Tibial nerve (tissue), 4 donors: ENCODE measurements around the gene SECISBP2. TPM values are rescaled to one million over a fixed set of nuclear protein-coding genes. Genes with fewer than 3 reads are reported as not detected.

Source experiments
- DNase-seq, 2 donors: peaks; one replicate each; pipeline ENCODE4 v3.0.0-alpha.2; 2019; ENCODE audit warnings: low spot score in 2 of 2
- H3K27ac ChIP-seq, 4 donors: fragments of 200-600 bp; sonication (generic) in 3 of 4; one replicate each; pipeline ENCODE4 v1.5.1; 2017 to 2019; ENCODE audit warnings: mild to moderate bottlenecking in 1 of 4
- H3K27me3 ChIP-seq, 2 donors: fragments of 200-600 bp; sonication (generic) in 1 of 2; one replicate each; pipeline versions ENCODE4 v1.5.1 to v1.6.0; 2017 to 2019
- H3K36me3 ChIP-seq, 3 donors: fragments of 200-600 bp; sonication (generic); one replicate each; pipeline ENCODE4 v1.5.1; 2018 to 2019
- H3K4me1 ChIP-seq, 4 donors: fragments of 200-600 bp; sonication (generic) in 3 of 4; one replicate each; pipeline ENCODE4 v1.5.1; 2017 to 2019
- H3K4me3 ChIP-seq, 4 donors: fragments of 200-600 bp; sonication (generic) in 3 of 4; one replicate each; pipeline ENCODE4 v1.5.1; 2017 to 2019; ENCODE audit warnings: mild to moderate bottlenecking in 1 of 4, moderate library complexity in 1 of 4
- H3K9me3 ChIP-seq, 4 donors: fragments of 200-600 bp; sonication (generic) in 3 of 4; one replicate each; pipeline ENCODE4 v1.5.1; 2017 to 2019
- CTCF ChIP-seq, 5 experiments: fragments of 200-600 bp in 3 of 5; fragments of 450-650 bp in 2 of 5; sonication (generic) in 3 of 5; IDR thresholded peaks; one replicate each; pipeline ENCODE4 v1.5.1; 2016 to 2019; ENCODE audit warnings: antibody characterized with exemption in 5 of 5, mild to moderate bottlenecking in 3 of 5, moderate library complexity in 2 of 5
- EP300 ChIP-seq, 2 donors: sonication (generic); formaldehyde crosslinking; IDR thresholded peaks; one replicate each; pipeline ENCODE4 v1.6.1; 2017; ENCODE audit warnings: antibody characterized with exemption in 2 of 2, mild to moderate bottlenecking in 1 of 2
- POLR2A ChIP-seq, 2 donors: fragments of 450-650 bp; IDR thresholded peaks; one replicate each; pipeline ENCODE4 v1.6.1; 2017; ENCODE audit warnings: antibody characterized with exemption in 2 of 2, mild to moderate bottlenecking in 2 of 2, moderate library complexity in 2 of 2
- WGBS, 2 donors: methylation state at CpG; one replicate each; pipeline ENCODE4 v1.1.5; 2018; 5-methylcytosine and 5-hydroxymethylcytosine counted together
- total RNA-seq, 4 donors: library from RNA; depleted of rRNA; stranded (reverse); fragments of >200 nt; gene quantifications; one replicate each; pipeline ENCODE4 v1.1.0, GENCODE V29; 2016

SECISBP2 gene
- total RNA-seq, 4 donors from 2014 or later, result 57.7 to 77.1 (median 64.8) TPM

DNA sequence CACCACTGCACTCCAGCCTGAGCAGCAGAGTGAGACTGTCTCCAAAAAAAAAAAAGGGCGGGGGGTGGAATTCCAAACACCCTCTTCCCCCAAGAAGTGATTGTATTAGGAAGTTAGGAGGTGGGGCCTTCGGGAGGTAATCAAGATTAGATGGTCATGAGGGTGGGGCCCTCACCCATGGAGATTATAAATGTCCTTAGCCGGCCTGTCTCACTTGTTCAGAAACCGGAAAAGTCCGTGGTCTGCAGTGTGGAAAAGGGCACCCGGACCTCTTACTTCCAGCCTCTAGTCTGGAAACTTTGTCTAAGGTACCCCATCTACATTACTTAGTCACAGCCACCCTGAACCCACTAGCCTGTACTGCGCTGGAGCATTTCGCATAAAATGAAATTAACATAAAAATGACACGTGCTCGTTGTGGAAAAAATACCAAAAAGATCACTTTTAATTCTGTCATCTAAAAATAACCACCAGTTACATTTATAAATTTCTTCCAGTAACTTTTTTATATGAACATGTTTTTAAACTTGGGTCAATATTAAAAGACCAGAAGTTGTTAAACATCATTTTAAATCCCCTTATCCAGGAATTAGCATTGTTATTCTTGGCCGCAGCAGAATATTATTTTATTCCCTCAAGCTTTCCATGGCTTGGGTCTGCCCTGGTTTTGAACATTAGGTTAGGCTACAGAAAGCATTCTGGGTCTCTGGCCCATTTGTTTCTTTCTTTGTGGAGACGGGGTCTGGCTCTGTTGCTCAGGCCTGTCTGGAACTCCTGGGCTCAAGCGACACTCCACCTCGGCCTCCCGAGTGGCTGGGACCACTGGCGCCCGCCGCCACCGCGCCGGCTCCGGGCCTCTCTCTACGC lies 8.5 kb upstream of the SECISBP2 start:
- 20 to 35% methylated on average over 13 to 23 of the region's 23 CpGs for WGBS, 2 donors
- Histone ChIP-seq H3K27ac (peak overlapping the region; percentile 99 to 100 (median 100)), H3K9me3 (no peaks in the 10 kb centered on the region), H3K4me1 (peaks cover 0 to 30% (median 21%) of the 10 kb centered on the region in 4 donors), H3K4me3 (peak overlapping the region; percentile 59 to 93 (median 90)), H3K27me3 (no peaks in the 10 kb centered on the region), H3K36me3 (peaks cover 0 to 10% (median 0%) of the 10 kb centered on the region in 3 donors)
- TF ChIP-seq POLR2A (IDR thresholded peaks at IDR 0.05) (no peak), EP300 (IDR thresholded peaks at IDR 0.05) (no peak), CTCF (IDR thresholded peaks at IDR 0.05) (no peak)
- DNase-seq, result no peak

DNA sequence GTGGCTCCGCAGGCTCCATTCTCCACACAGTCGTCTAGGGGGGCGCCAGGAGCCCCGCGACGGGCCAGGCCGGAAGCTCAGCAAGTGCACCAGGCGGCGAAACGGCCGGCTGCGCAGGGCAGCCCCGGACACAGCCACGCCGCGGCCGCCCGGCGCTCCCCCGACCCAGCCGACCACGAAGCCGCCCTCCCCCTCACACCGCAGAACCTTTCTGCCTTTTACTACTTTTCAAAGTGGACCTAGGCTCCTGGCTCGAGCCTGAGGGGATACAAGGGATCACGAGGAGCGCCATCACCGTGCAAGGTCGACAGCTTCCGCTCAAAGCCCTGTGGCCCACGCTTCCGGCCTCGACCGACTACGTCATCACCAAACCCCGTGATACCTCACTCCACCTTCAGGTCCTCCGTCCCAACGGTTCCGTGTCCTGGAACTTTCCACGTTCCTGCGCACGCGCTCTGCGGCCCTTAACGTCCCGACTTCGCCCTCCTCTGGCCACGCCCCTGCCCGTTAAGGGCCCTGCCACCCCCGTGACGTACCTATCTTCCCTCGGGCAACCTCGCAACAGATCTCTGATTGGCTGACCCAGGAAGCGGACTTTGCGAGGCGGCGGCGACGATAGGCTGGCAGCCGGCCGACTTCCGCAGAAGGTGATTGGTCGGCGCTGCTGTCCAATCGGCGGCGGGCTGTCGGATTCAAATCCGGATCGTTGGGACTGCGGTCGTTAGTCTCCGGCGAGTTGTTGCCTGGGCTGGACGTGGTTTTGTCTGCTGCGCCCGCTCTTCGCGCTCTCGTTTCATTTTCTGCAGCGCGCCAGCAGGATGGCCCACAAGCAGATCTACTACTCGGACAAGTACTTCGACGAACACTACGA lies 7.6 kb upstream of the SECISBP2 start, which contains the start of gene CKS2:
CKS2 (plus strand) TSS at position 721 of the 871 bp plus-strand sequence; CDS start at position 819, 98 bp downstream.
- TF ChIP-seq POLR2A (IDR thresholded peaks at IDR 0.05) (peak; percentile 96 to 98), CTCF (IDR thresholded peaks at IDR 0.05) (peak in 2 of 5 experiments; percentile 28 to 57), EP300 (IDR thresholded peaks at IDR 0.05) (peak; percentile 99 to 100)
- Histone ChIP-seq H3K9me3 (no peaks in the 10 kb centered on the region), H3K36me3 (peaks cover 0 to 4% (median 0%) of the 10 kb centered on the region in 3 donors), H3K27ac (peak within 1 kb of the TSS; percentile 99 to 100 (median 100)), H3K27me3 (no peaks in the 10 kb centered on the region), H3K4me1 (peaks cover 0 to 30% (median 21%) of the 10 kb centered on the region in 4 donors), H3K4me3 (peak within 1 kb of the TSS; percentile 59 to 93 (median 90))
- WGBS, 2 donors, result 1% methylated on average over 41 to 81 of the region's 86 CpGs
- peak; percentile 99 for DNase-seq

DNA sequence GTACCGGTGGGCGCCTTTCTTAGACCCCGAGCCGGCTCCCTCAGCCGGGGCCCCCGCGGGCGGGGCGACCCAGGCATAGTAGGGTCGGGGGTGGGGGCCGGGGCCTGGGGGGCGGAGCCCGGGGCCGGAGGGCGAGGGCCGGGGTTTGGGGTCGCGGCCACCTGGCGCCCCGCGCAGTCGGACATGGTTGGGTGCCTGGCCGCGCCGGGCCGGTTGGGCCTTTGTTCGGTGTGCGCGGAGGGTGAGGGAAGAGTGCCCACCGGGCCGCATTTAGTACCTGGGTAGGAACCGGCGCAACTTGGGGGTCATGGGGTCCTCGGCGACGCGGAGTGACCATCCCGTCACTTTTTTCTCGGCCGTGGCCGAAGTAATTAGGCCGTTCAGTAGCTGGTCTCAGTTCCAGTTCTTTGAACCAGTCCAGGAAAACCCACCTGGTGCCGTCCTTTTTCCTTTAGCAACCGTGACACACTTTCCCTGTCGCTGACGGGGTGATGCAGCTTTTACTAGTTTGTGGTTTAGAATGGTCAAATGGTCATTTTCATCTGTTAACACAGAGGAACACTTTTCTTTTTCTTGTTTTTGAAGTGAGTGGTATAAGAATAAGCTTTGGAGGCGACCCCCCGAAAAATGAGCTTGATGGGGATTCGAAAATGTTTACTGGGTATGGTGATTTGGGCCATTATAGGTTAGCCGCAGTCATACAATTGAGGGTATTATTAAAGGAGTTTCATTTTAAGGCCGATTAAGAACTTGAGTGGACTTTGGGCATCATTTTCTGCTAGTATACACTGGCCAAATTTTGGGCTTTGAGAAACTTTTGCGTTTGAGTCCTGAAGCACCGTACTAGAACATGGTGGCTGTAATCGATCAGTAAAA lies 6.7 kb upstream of the SECISBP2 start:
- H3K9me3 ChIP-seq, result no peaks in the 10 kb centered on the region
- 0 to 1% methylated on average over 31 to 32 of the region's 54 CpGs for WGBS, 2 donors

GRCh38 chr9:89312222-89312571 lies 6.1 kb upstream of the SECISBP2 start:
- no peak for DNase-seq
- no peak for TF ChIP-seq EP300 (IDR thresholded peaks at IDR 0.05)
- TF ChIP-seq POLR2A (IDR thresholded peaks at IDR 0.05), result no peak
- TF ChIP-seq CTCF (IDR thresholded peaks at IDR 0.05), result no peak
- Histone ChIP-seq H3K36me3 (peaks cover 0 to 4% (median 0%) of the 10 kb centered on the region in 3 donors), H3K4me1 (peaks cover 0 to 32% (median 21%) of the 10 kb centered on the region in 4 donors), H3K4me3 (peak overlapping the region in 3 of 4 donors; percentile 48 to 92 (median 89)), H3K27ac (no peak overlapping the region), H3K27me3 (no peaks in the 10 kb centered on the region), H3K9me3 (no peaks in the 10 kb centered on the region)
- 1% methylated on average over 8 of the region's 8 CpGs for WGBS, 2 donors

More for the DNA sequence above, 6.7 kb upstream of the SECISBP2 start:
- peaks cover 0 to 30% (median 21%) of the 10 kb centered on the region in 4 donors for H3K4me1 ChIP-seq
- DNase-seq, result no peak
- peak overlapping the region; percentile 37 to 99 (median 61) for H3K27ac ChIP-seq
- TF ChIP-seq POLR2A (IDR thresholded peaks at IDR 0.05) (no peak), EP300 (IDR thresholded peaks at IDR 0.05) (no peak), CTCF (IDR thresholded peaks at IDR 0.05) (no peak)
- peak overlapping the region; percentile 48 to 93 (median 90) for H3K4me3 ChIP-seq
- no peaks in the 10 kb centered on the region for H3K27me3 ChIP-seq
- peaks cover 0 to 4% (median 0%) of the 10 kb centered on the region in 3 donors for H3K36me3 ChIP-seq
